ENCODE data around the gene ZNF74.

DNA sequence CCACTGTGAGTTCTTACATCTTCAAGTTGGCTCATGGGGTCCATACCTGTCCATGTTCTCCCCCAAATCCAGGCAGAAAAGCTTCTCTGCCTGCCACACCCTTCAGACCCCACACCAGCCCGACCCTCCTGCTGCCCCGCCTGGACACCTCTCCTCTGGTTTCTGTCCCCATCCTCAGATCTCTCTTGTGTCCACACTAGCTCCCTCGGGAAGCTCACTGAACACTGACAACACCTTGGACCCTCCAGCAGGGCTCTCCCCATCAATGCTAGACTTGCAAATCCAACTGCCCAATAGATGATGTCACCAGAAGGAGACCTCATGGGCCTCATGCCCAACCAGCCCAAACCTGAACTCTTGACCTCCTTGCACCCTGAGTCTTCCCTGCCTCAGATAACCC, 40.8 kb downstream of the ZNF74 start:
- TF ChIP-seq, protein P1, sequence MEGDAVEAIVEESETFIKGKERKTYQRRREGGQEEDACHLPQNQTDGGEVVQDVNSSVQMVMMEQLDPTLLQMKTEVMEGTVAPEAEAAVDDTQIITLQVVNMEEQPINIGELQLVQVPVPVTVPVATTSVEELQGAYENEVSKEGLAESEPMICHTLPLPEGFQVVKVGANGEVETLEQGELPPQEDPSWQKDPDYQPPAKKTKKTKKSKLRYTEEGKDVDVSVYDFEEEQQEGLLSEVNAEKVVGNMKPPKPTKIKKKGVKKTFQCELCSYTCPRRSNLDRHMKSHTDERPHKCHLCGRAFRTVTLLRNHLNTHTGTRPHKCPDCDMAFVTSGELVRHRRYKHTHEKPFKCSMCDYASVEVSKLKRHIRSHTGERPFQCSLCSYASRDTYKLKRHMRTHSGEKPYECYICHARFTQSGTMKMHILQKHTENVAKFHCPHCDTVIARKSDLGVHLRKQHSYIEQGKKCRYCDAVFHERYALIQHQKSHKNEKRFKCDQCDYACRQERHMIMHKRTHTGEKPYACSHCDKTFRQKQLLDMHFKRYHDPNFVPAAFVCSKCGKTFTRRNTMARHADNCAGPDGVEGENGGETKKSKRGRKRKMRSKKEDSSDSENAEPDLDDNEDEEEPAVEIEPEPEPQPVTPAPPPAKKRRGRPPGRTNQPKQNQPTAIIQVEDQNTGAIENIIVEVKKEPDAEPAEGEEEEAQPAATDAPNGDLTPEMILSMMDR (IDR thresholded peaks at IDR 0.05), result no peak
- no peak for TF ChIP-seq EZH2 (IDR thresholded peaks at IDR 0.05; ENCODE audit: borderline replicate concordance, insufficient read depth, low read depth, low read length, poor library complexity, severe bottlenecking)

Measured in B cell (primary cell).